Loucy (cell line): ENCODE data around the gene PPP1R10.

ENCODE experiments used
- H2AFZ ChIP-seq: fragments of 200-600 bp; sonication (generic); 2 replicates; pipeline ENCODE4 v1.6.0; 2016; ENCODE audit warnings: antibody characterized with exemption, mild to moderate bottlenecking, low read length, moderate library complexity
- H3F3A ChIP-seq: fragments of 200-600 bp; 2 replicates; pipeline ENCODE4 v1.6.0; 2016; ENCODE audit warnings: antibody characterized with exemption, low read depth, mild to moderate bottlenecking
- H3K27me3 ChIP-seq: fragments of 200-600 bp; sonication (generic); 2 replicates; pipeline ENCODE4 v1.6.1; 2014; ENCODE audit warnings: low read length, mild to moderate bottlenecking; ENCODE audit not compliant: insufficient read depth, poor library complexity, severe bottlenecking
- H3K36me3 ChIP-seq: fragments of 200-600 bp; sonication (generic); 2 replicates; pipeline ENCODE4 v1.6.1; 2016; ENCODE audit warnings: low read length; ENCODE audit not compliant: insufficient read depth
- H3K4me1 ChIP-seq: fragments of 200-600 bp; sonication (generic); 2 replicates; pipeline ENCODE4 v1.5.1; 2014; ENCODE audit warnings: low read length, mild to moderate bottlenecking; ENCODE audit not compliant: insufficient read depth, poor library complexity, severe bottlenecking
- H3K4me2 ChIP-seq: fragments of 200-600 bp; sonication (generic); 2 replicates; pipeline ENCODE4 v1.6.0; 2014; ENCODE audit warnings: antibody characterized with exemption, low read length, low read depth, mild to moderate bottlenecking; ENCODE audit not compliant: poor library complexity, severe bottlenecking
- H3K4me3 ChIP-seq: fragments of 200-600 bp; sonication (generic); 2 replicates; pipeline ENCODE4 v1.5.1; 2014; ENCODE audit warnings: low read length, mild to moderate bottlenecking, mixed read lengths; ENCODE audit not compliant: poor library complexity, severe bottlenecking
- H3K79me2 ChIP-seq: fragments of 200-600 bp; sonication (generic); 2 replicates; pipeline ENCODE4 v1.6.1; 2014; ENCODE audit warnings: low read length; ENCODE audit not compliant: insufficient read depth
- H3K9ac ChIP-seq: fragments of 200-600 bp; sonication (generic); 2 replicates; pipeline ENCODE4 v1.6.0; 2014; ENCODE audit warnings: mild to moderate bottlenecking, low read depth, low read length, moderate library complexity; ENCODE audit not compliant: poor library complexity, severe bottlenecking
- H3K9me2 ChIP-seq: fragments of 200-600 bp; sonication (generic); replicated peaks from 2 replicates; pipeline ENCODE4 v1.6.1; 2016; ENCODE audit warnings: low read depth, low read length, mixed read lengths
- H3K9me3 ChIP-seq: fragments of 200-600 bp; sonication (generic); 2 replicates; pipeline ENCODE4 v1.6.1; 2014; ENCODE audit warnings: mild to moderate bottlenecking, antibody characterized with exemption, low read length, low read depth; ENCODE audit not compliant: insufficient read depth
- H4K20me1 ChIP-seq: fragments of 200-600 bp; sonication (generic); 2 replicates; pipeline ENCODE4 v1.6.0; 2014; ENCODE audit warnings: antibody characterized with exemption, low read length, mild to moderate bottlenecking; ENCODE audit not compliant: insufficient read depth, poor library complexity, severe bottlenecking
- EZH2phosphoT487 ChIP-seq: fragments of 200-600 bp; IDR thresholded peaks from 2 replicates; pipeline ENCODE4 v1.6.1; 2018; ENCODE audit warnings: antibody characterized with exemption, mild to moderate bottlenecking, moderate library complexity, borderline replicate concordance
- TF ChIP-seq, protein P1 (sequence below): fragments of 200-600 bp; sonication (generic); conservative IDR thresholded peaks from 2 replicates; pipeline ENCODE4 v1.5.1; 2014; ENCODE audit warnings: mild to moderate bottlenecking, antibody characterized with exemption, low read length

The PPP1R10 gene

DNA sequence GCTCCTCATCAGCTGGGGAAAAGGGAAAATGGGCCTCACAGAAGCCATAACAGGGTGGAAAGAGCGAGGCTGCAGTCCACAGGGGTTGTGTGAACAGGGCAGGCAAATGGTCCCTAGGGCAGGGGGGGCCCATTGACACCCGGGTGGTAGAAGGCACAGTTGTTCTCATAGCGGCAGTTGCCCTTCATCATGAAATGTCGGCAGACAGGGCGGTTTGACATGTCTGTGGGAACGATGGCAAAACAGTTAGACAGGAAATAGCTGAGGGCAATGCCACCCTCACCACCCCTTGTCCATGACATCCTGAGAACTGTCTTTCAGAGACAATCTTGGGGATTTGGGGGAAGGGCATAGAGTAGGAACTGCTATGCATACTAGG lies 15.6 kb downstream of the PPP1R10 start:
- TF ChIP-seq EZH2phosphoT487 = no peak
- TF ChIP-seq, protein P1, sequence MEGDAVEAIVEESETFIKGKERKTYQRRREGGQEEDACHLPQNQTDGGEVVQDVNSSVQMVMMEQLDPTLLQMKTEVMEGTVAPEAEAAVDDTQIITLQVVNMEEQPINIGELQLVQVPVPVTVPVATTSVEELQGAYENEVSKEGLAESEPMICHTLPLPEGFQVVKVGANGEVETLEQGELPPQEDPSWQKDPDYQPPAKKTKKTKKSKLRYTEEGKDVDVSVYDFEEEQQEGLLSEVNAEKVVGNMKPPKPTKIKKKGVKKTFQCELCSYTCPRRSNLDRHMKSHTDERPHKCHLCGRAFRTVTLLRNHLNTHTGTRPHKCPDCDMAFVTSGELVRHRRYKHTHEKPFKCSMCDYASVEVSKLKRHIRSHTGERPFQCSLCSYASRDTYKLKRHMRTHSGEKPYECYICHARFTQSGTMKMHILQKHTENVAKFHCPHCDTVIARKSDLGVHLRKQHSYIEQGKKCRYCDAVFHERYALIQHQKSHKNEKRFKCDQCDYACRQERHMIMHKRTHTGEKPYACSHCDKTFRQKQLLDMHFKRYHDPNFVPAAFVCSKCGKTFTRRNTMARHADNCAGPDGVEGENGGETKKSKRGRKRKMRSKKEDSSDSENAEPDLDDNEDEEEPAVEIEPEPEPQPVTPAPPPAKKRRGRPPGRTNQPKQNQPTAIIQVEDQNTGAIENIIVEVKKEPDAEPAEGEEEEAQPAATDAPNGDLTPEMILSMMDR = no peak
- H3K9me3 ChIP-seq = no peaks in the 10 kb centered on the region
- H3K4me2 ChIP-seq = no peak overlapping the region
- no peak overlapping the region for H2AFZ ChIP-seq
- no peak overlapping the region for H3K9ac ChIP-seq
- no peaks in the 10 kb centered on the region for H3K4me1 ChIP-seq
- no peaks in the 10 kb centered on the region for H3K9me2 ChIP-seq
- H3K79me2 ChIP-seq = no peaks in the 10 kb centered on the region
- H4K20me1 ChIP-seq = no peaks in the 10 kb centered on the region
- H3K4me3 ChIP-seq = no peak overlapping the region
- H3K36me3 ChIP-seq = peaks cover 60% of the 10 kb centered on the region; the same call in 1 of the 2 replicates
- H3F3A ChIP-seq = peaks cover 5% of the 10 kb centered on the region; the same call in 1 of the 2 replicates
- no peaks in the 10 kb centered on the region for H3K27me3 ChIP-seq

DNA sequence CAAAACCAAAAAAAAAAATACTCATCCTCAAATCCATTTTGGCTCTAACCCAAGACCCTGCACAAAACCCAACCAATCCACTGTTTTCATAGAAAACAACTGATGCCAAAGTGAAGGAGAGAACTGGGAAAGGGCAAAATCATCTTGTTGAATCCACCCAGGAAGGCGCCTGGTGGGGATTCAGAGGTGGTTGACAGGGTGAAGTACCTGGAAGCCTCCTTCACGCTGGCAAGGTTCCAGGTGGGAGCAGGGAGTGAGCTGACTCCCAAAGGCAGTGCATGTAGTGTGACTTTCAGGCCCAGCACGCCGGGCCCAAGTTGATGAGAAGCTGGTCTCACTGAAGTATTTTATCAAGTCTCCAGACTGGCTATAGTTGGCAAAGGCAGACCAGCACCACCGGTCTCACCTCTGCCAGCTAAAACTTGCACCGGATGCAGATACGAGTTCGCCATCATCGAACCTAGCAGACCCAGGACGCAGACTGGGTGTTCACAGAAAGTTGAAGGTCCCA lies 16.5 kb downstream of the PPP1R10 start:
- no peaks in the 10 kb centered on the region for H3K4me1 ChIP-seq
- H4K20me1 ChIP-seq = no peaks in the 10 kb centered on the region
- no peak overlapping the region for H3K4me2 ChIP-seq
- no peaks in the 10 kb centered on the region for H3K79me2 ChIP-seq
- H3K9me2 ChIP-seq = no peaks in the 10 kb centered on the region
- TF ChIP-seq, protein P1 = no peak
- no peak for TF ChIP-seq EZH2phosphoT487
- no peak overlapping the region for H3K4me3 ChIP-seq
- no peaks in the 10 kb centered on the region for H3K9me3 ChIP-seq
- H3K27me3 ChIP-seq = no peaks in the 10 kb centered on the region
- H3F3A ChIP-seq = peaks cover 5% of the 10 kb centered on the region; the same call in 1 of the 2 replicates
- no peak overlapping the region for H3K9ac ChIP-seq
- peaks cover 52% of the 10 kb centered on the region; the same call in 1 of the 2 replicates for H3K36me3 ChIP-seq
- no peak overlapping the region for H2AFZ ChIP-seq

DNA sequence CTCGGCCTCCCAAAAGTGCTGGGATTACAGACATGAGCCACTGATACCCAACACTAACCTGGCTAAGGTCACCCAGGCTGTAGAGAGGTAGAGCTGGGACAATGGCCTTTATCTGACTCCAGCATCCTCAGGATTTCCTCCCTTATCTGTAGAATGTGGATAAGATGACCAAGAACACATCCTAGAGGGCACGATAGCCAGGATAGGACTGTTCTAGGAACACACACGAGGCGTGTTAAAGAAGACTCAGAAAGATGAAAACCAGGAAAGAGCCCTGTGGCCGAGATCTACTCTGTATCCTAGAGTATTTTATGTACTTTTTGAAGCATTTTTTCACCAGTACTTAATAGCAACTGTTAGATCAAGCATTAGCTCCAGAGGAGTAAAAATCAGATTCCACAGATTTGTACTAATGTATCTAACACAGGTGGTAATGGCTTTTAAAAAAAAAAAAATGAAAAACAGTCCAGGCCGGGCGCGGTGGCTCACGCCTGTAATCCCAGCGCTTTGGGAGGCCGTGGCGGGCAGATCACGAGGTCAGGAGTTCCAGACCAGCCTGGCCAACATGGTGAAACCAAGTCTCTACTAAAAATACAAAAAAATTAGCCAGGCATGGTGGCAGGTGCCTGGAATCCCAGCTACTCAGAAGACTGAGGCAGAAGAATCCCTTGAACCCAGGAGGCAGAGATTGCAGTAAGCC lies 17.3 kb downstream of the PPP1R10 start:
- Histone ChIP-seq H4K20me1 (no peaks in the 10 kb centered on the region), H3K9me3 (no peaks in the 10 kb centered on the region), H3K9ac (no peak overlapping the region), H3K79me2 (no peaks in the 10 kb centered on the region), H3K4me1 (no peaks in the 10 kb centered on the region), H3K36me3 (peaks cover 46% of the 10 kb centered on the region; the same call in 1 of the 2 replicates), H3K27me3 (no peaks in the 10 kb centered on the region), H3F3A (peaks cover 5% of the 10 kb centered on the region; the same call in 1 of the 2 replicates), H2AFZ (no peak overlapping the region), H3K4me3 (no peak overlapping the region), H3K9me2 (no peaks in the 10 kb centered on the region), H3K4me2 (no peak overlapping the region)
- TF ChIP-seq, protein P1 = no peak
- no peak for TF ChIP-seq EZH2phosphoT487
